Cardiac fibroblast (primary cell): ENCODE measurements around the gene SH3D19.

Experiments
- DNase-seq, 2 donors: peaks; one replicate each; pipeline versions ENCODE4 v3.0.0 to v3.0.0-alpha.2; 2010; ENCODE audit warnings: low read depth in 2 of 2
- H3K4me3 ChIP-seq, 2 donors: replicated peaks in 1 of 2; 1 replicate in 1 of 2; 2 replicates in 1 of 2; pipeline ENCODE4 v1.5.1; 2011; ENCODE audit warnings: low read depth in 2 of 2, low read length in 2 of 2, mild to moderate bottlenecking in 2 of 2, moderate library complexity in 1 of 2
- CTCF ChIP-seq: IDR thresholded peaks from one replicate; pipeline ENCODE4 v1.5.1; 2011; ENCODE audit warnings: low read depth, mild to moderate bottlenecking, low read length, inconsistent platforms

Gene SH3D19

GRCh38 chr4:151233600-151233999, 91.8 kb downstream of the SH3D19 start:
- H3K4me3 ChIP-seq = no peak overlapping the region
- no peak for TF ChIP-seq CTCF

GRCh38 chr4:151231915-151232595, 93.3 kb downstream of the SH3D19 start:
- H3K4me3 ChIP-seq = no peak overlapping the region
- TF ChIP-seq CTCF = no peak
- DNase-seq = peak in 1 of 2 donors; percentile 41

More at GRCh38 chr4:151233600-151233999, 91.8 kb downstream of the SH3D19 start:
- DNase-seq = no peak

- TF ChIP-seq CTCF = no peak
- peak; percentile 81 to 83 for DNase-seq
- no peak overlapping the region for H3K4me3 ChIP-seq
These were observed 97.0 kb downstream of the SH3D19 start for GRCh38 chr4:151228189-151229119.

GRCh38 chr4:151227731-151228130, 97.7 kb downstream of the SH3D19 start:
- TF ChIP-seq CTCF = no peak
- DNase-seq = peak; percentile 96 to 98
- H3K4me3 ChIP-seq = peak overlapping the region; percentile 42 to 52

GRCh38 chr4:151227172-151227571, 98.2 kb downstream of the SH3D19 start:
- no peak for TF ChIP-seq CTCF
- H3K4me3 ChIP-seq = peak overlapping the region; percentile 42 to 52
- DNase-seq = peak in 1 of 2 donors; percentile 25

DNA sequence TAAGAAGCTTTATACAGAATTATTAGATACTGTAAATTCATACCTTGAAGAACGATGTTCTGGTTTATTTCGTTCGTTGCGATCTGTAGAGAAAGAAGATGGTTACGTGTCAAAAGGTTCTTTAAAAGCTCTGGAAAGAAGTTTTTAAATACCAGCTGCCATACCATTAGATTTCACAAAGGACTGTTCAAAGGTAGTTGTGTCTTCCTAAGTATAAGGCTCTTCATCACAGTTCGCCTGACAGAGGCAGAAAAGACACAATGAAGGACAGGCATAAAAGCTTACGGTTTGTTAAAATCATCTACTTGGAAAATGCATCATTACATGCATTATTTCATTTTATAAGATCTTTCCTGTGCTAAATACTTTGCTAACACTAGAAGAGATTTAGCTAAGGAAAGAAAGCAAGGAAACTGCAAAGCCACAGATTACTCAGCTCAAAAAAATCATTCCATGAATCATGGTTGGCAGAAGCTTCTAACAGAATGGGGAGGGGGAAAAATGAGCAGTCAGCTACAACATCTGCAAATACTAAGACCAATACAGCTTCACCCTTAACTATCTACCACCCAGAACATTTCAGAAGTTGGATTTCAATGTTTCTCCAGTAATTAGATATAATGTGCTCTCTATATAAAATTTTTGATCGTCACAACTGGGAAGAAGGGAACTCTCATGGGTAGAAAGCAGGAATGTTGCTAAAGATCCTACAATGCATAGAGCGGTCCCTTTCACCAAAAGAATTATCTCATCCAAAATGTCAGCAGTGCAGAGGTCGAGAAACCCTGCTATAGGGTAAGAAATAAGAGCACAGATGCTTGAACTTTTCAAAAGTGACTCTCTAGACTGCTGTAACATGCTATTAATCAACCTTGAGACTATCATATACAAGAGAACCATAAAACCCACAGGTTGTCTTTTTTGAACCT, 99.1 kb downstream of the SH3D19 start:
- no peak for TF ChIP-seq CTCF
- peak overlapping the region; percentile 42 to 52 for H3K4me3 ChIP-seq
- peak; percentile 87 to 93 for DNase-seq
